ENCODE data around the gene ACBD3.

DNA sequence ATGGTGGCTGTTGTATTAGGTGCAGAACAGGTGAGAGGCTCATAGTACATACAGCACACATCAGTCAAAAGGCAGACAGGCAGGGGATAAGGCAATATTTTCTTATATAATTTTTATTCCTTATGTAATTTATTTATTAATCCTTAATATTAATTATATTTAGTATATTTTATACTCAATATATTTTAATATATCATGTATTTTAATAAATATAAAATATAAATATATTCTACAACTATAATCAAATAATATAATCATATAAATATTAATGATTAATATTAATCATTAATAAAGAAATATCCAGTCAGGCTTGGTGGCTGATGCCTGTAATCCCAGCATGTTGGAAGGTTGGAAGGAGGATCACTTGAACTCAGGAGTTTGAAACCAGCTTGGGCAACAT lies 17.7 kb upstream of the ACBD3 start:
- TF ChIP-seq POLR2AphosphoS5 (IDR thresholded peaks at IDR 0.05) (no peak), POLR2A (IDR thresholded peaks at IDR 0.05; ENCODE audit: low read depth) (no peak)
- TF ChIP-seq, protein P1, sequence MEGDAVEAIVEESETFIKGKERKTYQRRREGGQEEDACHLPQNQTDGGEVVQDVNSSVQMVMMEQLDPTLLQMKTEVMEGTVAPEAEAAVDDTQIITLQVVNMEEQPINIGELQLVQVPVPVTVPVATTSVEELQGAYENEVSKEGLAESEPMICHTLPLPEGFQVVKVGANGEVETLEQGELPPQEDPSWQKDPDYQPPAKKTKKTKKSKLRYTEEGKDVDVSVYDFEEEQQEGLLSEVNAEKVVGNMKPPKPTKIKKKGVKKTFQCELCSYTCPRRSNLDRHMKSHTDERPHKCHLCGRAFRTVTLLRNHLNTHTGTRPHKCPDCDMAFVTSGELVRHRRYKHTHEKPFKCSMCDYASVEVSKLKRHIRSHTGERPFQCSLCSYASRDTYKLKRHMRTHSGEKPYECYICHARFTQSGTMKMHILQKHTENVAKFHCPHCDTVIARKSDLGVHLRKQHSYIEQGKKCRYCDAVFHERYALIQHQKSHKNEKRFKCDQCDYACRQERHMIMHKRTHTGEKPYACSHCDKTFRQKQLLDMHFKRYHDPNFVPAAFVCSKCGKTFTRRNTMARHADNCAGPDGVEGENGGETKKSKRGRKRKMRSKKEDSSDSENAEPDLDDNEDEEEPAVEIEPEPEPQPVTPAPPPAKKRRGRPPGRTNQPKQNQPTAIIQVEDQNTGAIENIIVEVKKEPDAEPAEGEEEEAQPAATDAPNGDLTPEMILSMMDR (IDR thresholded peaks at IDR 0.05), result no peak
